NCI-H1436 treated with DMSO at 0.1 percent for 48 hours (cell line): ENCODE measurements around the gene DOCK7.
"Not testable (repeated sequence)": the region's sequence is repeated elsewhere in the genome, so short reads cannot be mapped to it uniquely, and the experiment has no call there.

Experiments
- DNase-seq: peaks from one replicate; lab custom pipeline; 2025; lab: John Stamatoyannopoulos, UW

The DOCK7 gene

GRCh38 chr1:62694479-62694878 lies 6.3 kb upstream of the DOCK7 start:
- DNase-seq, result not testable (repeated sequence)

DNA sequence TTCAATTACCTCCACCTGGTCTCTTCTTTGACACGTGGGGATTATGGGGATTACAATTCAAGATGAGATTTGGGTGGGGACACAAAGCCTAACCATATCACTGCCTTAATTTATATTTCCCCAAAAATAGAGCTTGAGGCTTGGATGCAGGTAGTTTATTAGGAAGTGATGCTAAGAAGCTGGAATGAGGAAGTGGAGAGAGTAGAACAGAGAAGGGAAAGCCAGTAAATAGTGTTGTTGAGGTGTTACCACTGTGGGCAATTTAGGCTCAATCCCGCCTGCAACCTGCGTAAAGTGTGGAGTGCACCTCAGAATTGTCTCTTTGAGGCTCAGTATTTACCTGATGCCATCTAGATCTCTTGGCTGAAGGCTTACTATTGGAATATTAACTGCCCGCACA lies 4.9 kb upstream of the DOCK7 start:
- no peak for DNase-seq

DNA sequence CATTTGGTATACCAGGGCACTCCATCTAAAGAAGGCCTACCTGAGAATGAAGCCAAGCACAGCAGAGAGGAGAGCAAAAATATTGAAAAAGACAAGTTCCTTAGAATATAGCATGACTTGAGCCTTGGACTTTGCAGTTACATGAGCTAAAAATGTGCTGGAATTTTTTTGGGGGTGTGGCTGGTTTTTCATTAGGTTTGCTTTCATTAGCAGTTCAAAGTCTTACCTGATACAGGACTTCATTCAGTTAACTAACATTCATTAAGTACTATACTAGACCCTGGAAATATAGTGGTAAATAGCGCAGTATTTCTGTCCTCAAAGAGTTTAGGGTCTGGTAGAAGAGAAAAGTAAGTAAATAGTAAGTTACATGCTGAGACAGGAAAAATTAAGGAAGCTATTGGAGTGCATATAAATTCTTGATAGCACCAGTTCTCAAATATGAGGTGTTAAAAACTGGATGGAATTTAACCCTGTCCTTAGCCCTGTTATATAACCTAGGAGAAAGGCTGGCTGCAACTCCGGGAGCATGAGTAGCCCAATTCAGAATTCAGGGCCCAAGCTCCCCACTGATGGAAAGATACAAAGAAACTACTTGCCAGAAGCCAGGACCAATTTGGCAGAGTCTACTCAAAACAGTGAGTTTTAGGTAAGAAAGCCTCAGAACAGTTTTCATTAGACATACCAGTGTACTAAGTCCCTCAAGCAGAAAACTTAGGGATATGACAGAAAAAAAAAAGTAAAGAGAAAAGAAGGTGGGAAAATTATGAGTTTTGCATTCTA lies 3.1 kb upstream of the DOCK7 start:
- no peak for DNase-seq

GRCh38 chr1:62689524-62689923 lies 1.3 kb upstream of the DOCK7 start:
- DNase-seq, result no peak

DNA sequence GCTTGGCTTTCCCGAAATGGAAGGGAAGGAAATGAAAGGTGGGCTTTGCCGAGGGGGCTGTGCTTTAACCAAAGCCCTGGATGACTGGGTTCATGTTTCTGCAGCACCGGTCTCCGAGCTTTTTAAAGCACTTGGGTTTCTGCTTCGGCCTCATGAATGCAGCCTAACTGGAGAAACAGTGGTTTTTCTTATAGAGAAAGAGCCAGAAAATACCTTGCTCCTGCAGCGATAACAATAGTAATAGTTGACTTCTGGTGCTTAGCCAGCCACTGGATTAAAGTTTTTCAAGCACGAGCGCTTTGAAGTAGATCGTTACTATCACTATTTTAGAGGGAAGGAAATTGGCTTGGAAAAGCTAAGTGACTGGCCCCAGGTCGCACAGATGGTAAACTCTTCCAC lies 500 bp upstream of the DOCK7 start:
- no peak for DNase-seq

- DNase-seq, result no peak
Observed at GRCh38 chr1:62687421-62687902, 724 bp downstream of the DOCK7 start.

- no peak for DNase-seq
Observed at GRCh38 chr1:62686822-62687221, 1.4 kb downstream of the DOCK7 start.

DNA sequence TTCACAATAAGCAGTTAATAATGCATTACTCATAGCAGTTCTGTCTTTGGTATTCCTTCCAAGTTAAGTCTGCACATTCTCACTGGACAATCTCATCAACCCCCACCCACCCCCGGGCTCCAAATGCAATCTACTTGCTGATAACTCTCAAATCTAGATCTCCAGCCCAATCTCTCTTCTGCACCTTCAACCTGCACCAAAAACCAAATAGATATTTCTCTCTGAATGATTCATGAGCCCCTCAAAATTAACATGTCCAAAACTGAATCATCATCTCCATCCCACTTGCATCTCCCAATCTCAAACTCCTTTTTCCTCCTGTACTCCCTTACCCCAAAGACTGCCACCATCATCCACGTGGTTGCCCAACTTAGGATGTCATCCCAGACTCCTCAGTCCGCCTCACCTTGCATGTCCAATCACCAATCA lies 2.7 kb downstream of the DOCK7 start:
- no peak for DNase-seq

DNA sequence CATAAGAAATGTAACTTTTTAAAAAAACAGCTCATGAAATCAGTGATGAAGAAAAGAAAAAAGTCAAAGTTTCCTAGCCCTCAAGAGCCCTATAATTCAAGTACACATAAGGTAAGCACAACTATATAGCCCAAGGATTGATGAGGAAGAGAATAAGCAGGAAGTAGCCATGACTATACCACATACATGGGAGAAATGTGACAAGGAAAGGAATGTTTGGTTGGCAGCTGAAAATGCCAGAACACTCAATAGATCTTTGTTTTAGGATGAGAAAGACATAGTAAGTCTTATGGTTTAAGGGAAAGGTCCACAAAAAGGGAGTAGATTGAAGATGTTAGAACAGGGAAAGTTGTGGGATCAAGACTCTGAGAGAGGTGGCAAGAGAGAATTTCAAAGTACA lies 5.7 kb downstream of the DOCK7 start:
- DNase-seq, result no peak

DNA sequence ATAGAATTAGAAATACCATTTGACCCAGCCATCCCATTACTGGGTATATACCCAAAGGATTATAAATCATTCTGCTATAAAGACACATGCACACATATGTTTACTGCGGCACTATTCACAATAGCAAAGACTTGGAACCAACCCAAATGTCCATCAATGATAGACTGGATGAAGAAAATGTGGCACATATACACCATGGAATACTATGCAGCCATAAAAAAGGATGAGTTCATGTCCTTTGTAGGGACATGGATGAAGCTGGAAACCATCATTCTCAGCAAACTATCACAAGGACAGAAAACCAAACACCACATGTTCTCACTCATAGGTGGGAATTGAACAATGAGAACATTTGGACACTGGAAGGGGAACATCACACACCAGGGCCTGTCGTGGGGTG lies 7.2 kb downstream of the DOCK7 start:
- not testable (repeated sequence) for DNase-seq

DNA sequence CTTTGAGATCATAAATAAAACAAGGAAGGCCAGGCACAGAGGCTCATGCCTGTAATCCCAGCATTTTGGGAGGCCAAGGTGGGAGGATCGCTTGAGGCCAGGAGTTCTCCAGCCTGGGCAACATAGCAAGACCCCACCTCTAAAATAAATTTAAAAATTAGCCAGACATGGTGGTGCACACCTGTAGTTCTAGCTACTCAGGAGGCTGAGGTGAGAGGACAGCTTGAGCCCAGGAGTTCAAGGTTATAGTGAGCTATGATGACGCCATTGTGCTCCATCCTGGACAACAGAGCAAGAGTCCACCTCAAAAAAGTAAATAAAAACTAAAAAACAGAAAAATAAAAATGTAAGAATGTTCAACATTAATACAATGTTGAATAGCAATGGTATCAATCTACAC lies 10.4 kb downstream of the DOCK7 start:
- not testable (repeated sequence) for DNase-seq

- no peak for DNase-seq
Observed at GRCh38 chr1:62676611-62677356, 11.4 kb downstream of the DOCK7 start.

GRCh38 chr1:62673629-62674028 lies 14.6 kb downstream of the DOCK7 start:
- no peak for DNase-seq

- DNase-seq, result no peak
Observed at GRCh38 chr1:62672029-62672428, 16.2 kb downstream of the DOCK7 start.

DNA sequence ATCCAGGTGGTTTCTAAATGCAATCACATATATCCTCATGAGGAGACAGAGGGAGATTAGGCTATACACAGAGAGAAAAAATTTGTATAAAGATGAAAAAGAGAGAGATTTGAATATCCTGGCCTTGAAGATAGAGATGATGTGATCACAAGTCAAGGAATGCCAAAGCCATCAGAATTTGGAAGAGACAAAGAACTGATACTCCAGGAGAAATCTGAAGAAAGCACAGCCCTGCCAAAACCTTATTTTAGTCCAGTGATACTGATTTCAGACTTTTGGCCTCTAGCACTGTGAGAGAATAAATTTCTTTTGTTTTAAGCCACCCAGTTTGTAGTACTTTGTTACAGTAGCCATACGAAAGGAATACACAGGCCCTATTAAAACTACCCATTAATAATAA lies 33.4 kb downstream of the DOCK7 start:
- DNase-seq, result no peak

DNA sequence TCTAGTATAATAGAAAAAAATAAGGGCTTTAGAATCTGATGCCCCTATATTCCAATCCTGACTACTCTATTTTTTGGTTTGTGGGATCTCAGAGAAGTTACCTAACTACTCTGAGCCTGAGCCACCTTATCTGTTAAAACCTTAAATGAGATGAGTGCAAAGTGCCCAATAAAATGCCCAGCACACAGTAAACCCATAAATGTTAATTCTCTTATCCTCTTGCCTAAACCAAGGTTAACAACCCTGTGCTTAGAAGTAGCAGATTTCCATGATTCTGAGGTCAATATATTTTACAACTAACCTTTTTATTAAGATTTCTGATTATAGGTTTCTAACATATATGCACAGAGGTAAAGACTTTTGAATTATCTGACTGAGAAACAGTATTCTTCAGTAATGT lies 35.8 kb downstream of the DOCK7 start:
- no peak for DNase-seq

DNA sequence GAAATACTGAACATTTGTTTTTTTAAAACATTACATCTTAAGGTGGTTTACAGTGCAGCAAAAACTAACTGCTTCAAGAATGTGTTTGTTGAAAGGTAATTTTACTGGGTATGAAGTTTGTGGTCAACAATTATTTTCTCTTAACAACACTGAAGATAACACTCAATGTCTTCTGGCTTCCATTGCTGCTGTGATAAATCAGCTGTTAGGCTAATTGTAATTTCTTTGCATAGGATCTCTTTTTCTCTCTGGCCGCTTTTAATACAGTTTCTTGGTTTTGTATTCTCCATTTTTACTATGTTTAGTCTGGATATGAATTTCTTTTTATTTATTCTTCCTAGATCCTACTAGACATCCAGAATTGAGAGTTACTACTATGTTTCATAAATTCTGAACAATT lies 44.9 kb downstream of the DOCK7 start:
- no peak for DNase-seq

GRCh38 chr1:62637392-62638105 lies 50.6 kb downstream of the DOCK7 start:
- DNase-seq, result no peak

DNA sequence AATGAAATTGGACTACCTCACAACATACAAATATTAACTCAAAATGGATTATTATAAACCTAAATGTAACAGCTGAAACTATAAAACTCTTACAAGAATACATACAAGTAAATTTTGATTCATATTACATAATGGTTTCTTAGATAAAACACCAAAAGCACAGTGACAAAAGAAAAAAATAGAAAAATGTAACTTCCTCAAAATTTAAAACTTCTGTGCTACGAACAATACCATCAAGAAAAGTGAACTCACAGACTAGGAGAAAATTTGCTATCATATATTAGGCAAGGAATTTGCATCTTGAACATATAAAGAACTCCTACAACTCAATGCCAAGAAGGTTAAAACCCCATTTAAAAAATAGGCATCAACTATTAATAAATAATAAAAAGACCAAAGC lies 59.7 kb downstream of the DOCK7 start:
- DNase-seq, result no peak

DNA sequence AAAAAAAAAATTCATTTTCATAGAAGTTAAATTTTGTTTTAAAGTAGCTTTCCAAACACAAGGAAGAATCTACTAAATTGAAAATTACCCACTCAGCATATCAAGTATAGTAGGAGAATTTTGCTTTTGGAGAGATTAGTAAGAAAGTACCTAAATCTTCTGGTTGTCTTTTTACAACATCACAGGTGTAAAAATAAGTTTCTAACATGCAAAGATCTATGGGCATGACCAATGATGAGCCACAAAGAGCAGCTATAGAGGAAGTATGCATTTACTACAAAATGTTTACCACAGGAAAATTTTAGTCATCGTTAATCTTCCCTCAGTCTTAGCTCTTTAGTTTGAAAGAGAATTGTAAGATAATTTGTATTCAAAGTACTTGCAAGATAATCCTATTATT lies 62.8 kb downstream of the DOCK7 start:
- no peak for DNase-seq

DNA sequence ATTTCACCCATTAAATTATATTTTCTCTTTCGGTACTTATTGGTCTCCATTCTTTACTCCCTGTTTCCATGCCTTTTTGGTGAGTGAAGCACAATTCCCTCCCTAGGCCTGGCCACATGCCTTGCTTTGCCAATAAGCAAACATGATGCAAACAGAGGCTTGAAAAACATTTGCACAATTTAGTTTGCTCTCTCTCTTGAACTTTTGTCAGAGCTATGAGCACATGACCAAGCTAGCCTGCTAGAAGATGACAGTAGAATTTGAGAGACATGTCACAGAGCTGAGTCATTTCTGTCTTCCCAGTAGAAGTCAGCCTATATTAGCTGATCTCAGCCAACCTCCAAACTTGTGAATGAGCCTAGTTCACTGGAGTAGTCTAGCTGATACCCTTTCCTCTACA lies 66.3 kb downstream of the DOCK7 start:
- no peak for DNase-seq

DNA sequence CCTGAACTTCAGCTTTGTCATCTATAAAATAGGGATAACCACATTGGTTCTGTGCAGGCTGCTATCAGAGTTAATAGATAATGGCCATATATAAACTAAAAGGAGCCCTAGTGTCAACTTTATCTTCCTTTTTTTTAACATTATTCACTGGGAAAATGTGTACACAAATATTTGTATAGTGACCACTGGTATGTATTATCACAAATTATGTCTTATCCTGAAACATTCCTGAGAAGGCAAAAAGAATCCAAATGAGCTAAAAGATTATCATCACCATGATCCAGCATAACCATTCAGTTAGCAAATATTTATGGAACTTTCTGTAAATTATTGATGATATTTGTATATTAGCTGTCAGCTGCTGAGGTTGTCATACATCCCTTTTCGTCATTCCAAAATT lies 74.3 kb downstream of the DOCK7 start:
- DNase-seq, result no peak

DNA sequence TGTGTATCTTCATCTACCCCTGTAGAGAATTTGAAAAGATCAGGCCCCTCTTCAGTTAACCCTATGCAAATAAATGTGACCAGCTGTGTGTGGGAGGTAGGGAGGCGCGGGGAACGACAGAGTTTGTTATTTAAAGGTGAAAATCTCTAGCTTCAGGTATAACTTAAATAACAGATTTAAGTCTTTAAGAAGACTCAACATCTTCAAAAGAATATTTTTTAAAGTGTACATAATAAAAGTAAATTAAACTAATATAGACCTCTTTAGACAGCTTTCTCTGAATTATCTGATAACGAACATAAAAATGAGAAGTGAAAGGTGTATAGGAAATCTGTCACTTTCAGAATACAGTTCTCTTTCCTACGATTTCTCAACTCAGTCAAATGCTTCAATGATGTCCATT lies 74.9 kb downstream of the DOCK7 start:
- DNase-seq, result no peak
